Eye (tissue), 1 donor: ENCODE data around the gene TNNC2.
A peak's percentile ranks its signal among the peaks of the same experiment; 100 is the strongest.

Source experiments
- DNase-seq: peaks from one replicate; pipeline ENCODE4 v3.0.0-alpha.2; 2015

TNNC2 gene

GRCh38 chr20:45779011-45779915, 47.8 kb downstream of the TNNC2 start:
- DNase-seq, result peak; percentile 62

DNA sequence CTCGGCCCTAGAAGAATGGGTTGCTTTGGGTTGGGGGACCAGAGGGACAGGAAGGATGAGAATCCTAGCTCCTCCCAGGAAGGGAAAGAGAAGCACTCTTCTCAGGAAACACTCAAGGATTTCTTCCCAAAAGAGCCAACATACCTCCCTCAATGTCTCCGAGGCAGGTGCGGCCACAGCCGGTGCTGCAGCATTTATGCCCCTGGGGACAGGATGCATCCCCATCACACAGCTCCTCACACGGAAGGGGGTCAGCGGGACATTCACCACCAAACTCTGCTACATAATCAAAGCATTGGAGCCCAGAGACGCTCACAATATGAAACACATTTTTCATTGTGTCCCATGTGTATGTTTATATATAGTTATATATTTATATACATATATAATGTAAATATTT, 50.2 kb downstream of the TNNC2 start:
- no peak for DNase-seq

DNA sequence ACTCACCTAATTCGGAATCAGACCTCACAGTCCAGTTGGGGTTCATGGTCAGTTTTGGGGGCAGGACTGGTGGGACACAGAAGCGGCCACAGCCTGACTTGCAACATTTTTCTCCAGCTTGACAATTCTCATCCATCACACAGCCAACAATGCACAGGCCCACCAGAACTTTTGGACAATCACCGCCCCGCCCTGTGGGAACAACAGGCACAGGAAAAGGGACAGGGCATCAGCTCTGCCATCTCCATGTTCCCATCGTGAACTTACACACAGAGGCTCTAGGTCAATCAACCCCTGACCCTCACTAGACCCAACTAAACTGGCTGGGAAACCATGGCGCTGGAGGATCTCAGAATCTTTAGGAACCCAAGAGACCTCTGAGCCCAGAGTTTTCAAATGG, 51.7 kb downstream of the TNNC2 start:
- no peak for DNase-seq

DNA sequence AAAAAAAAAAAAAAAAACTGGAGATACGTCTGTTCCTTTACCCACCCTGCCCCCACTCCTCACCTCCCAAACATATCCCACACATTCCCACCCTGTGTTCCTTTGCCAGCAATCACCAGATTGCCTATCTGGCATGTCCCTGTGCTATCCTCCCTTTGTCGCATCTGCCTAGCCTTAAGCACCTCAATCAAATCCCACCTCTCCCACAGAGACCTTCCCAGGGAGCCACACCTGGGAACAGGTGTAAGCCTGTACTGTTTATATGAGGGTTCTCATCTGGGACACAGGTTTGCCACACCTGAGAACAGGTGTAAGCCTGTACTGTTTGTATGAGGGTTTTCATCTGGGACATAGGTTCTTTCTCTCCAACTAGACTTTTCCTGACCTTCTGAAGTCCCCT, 52.2 kb downstream of the TNNC2 start:
- no peak for DNase-seq
